Calu3 (cell line): ENCODE results near the gene RBM15B. TPM values are rescaled to one million over a fixed set of nuclear protein-coding genes. Genes with fewer than 3 reads are reported as not detected.

Experiments
- Bru-seq: library from RNA; stranded (reverse); fragments of 400-500 nt; gene quantifications from one replicate; lab custom pipeline; 2021; lab: Mats Ljungman, UMichigan
- BruChase-seq, 2 experiments: library from RNA; stranded (reverse); fragments of 400-500 nt; gene quantifications; one replicate each; lab custom pipeline; 2021; lab: Mats Ljungman, UMichigan
- BruUV-seq: library from RNA; stranded (reverse); fragments of 400-500 nt; replicated peaks from 2 replicates; lab custom pipeline; 2021; lab: Mats Ljungman, UMichigan
- CTCF ChIA-PET: fragments of 300-600 bp; sonication (Branson Sonifier 250); formaldehyde crosslinking; loops from one replicate; lab custom pipeline; 2022; ENCODE audit warnings: antibody characterized with exemption; lab: Charles Lee
- DNase-seq: peaks from one replicate; pipeline ENCODE4 v3.0.0; 2022
- H3K27ac Mint-ChIP-seq: one replicate; pipeline ENCODE4 v1.8.0; 2022; ENCODE audit warnings: mixed read lengths; ENCODE audit not compliant: unreplicated experiment
- H3K27me3 Mint-ChIP-seq: one replicate; pipeline ENCODE4 v1.8.0; 2022; ENCODE audit warnings: mixed read lengths; ENCODE audit not compliant: unreplicated experiment
- H3K36me3 Mint-ChIP-seq: one replicate; pipeline ENCODE4 v1.8.0; 2022; ENCODE audit warnings: mild to moderate bottlenecking, moderate library complexity, mixed read lengths; ENCODE audit not compliant: insufficient read depth, unreplicated experiment
- H3K4me1 Mint-ChIP-seq: one replicate; pipeline ENCODE4 v1.8.0; 2022; ENCODE audit warnings: mild to moderate bottlenecking, low read depth, mixed read lengths; ENCODE audit not compliant: unreplicated experiment
- H3K4me3 Mint-ChIP-seq: one replicate; pipeline ENCODE4 v1.8.0; 2022; ENCODE audit warnings: mild to moderate bottlenecking, low read depth, moderate library complexity, mixed read lengths; ENCODE audit not compliant: unreplicated experiment
- H3K9me3 Mint-ChIP-seq: one replicate; pipeline ENCODE4 v1.8.0; 2022; ENCODE audit warnings: low read depth, mixed read lengths; ENCODE audit not compliant: unreplicated experiment
- intact Hi-C: fragments of 100-400 bp; cut with micrococcal nuclease; formaldehyde crosslinking; loops from one replicate; pipeline ENCODE4 v1.10.0; 2022; ENCODE audit not compliant: unreplicated experiment
- long read RNA-seq: library from polyadenylated mRNA; stranded (forward); transcript quantifications from one replicate; pipeline ENCODE4 v2.0.0, GENCODE V29; 2022
- total RNA-seq: library from RNA; stranded (reverse); gene quantifications from 2 replicates; pipeline ENCODE4 v1.2.3, GENCODE V29; 2022
- TF ChIP-seq, protein P1 (sequence below): fragments of 200-600 bp; IDR thresholded peaks from one replicate; pipeline ENCODE4 v1.8.0; 2022; ENCODE audit warnings: antibody characterized with exemption; ENCODE audit not compliant: unreplicated experiment

The RBM15B gene, protein sequence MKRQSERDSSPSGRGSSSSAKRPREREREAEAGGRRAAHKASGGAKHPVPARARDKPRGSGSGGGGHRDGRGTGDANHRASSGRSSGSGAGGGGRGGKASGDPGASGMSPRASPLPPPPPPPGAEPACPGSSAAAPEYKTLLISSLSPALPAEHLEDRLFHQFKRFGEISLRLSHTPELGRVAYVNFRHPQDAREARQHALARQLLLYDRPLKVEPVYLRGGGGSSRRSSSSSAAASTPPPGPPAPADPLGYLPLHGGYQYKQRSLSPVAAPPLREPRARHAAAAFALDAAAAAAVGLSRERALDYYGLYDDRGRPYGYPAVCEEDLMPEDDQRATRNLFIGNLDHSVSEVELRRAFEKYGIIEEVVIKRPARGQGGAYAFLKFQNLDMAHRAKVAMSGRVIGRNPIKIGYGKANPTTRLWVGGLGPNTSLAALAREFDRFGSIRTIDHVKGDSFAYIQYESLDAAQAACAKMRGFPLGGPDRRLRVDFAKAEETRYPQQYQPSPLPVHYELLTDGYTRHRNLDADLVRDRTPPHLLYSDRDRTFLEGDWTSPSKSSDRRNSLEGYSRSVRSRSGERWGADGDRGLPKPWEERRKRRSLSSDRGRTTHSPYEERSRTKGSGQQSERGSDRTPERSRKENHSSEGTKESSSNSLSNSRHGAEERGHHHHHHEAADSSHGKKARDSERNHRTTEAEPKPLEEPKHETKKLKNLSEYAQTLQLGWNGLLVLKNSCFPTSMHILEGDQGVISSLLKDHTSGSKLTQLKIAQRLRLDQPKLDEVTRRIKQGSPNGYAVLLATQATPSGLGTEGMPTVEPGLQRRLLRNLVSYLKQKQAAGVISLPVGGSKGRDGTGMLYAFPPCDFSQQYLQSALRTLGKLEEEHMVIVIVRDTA
- total RNA-seq, result 40.6 and 43.8 TPM in 2 replicates
- Bru-seq, nascent RNA, result percentile 79 among the genes with signal in this experiment
- BruChase-seq, experiment 1, labeled RNA remaining after a 6-hour chase, result percentile 98 among the genes with signal in this experiment
- BruChase-seq, experiment 2, labeled RNA remaining after a 2-hour chase, result percentile 98 among the genes with signal in this experiment
- long read RNA-seq, full-length matches to known transcripts, result 157 of 158 reads
- long read RNA-seq, partial matches to known transcripts, result 0 of 158 reads
- long read RNA-seq, other reads (novel, unspliced or antisense), result 1 of 158 reads

DNA sequence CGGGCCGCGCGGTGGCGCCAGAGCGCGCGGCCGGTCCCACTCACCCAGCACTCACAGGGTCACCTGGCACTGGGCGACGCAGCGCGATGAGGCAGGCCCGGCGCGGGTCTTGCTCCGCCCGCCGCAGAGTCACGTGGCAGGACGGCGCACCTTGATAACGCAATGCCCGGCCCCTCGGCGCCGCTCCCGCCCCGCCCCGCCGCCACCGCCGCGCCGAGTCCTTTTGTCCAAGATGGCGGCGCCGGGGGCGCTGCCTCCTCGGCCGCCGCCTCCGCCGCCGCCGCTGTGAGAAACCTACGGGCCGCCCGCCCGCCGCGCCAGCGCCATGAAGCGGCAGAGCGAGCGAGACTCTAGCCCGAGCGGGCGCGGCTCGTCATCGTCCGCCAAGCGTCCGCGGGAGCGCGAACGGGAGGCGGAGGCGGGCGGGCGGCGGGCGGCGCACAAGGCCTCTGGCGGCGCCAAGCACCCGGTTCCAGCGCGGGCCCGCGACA lies at the start of gene RBM15B:
Gene RBM15B, plus strand, starts transcription at position 211 of the 491 bp plus-strand sequence. Its CDS starts 115 bp downstream, at position 326.
- peak; percentile 97 for DNase-seq
- H3K27ac Mint-ChIP-seq, result peak within 1 kb of the TSS; percentile 39
- TF ChIP-seq, protein P1, sequence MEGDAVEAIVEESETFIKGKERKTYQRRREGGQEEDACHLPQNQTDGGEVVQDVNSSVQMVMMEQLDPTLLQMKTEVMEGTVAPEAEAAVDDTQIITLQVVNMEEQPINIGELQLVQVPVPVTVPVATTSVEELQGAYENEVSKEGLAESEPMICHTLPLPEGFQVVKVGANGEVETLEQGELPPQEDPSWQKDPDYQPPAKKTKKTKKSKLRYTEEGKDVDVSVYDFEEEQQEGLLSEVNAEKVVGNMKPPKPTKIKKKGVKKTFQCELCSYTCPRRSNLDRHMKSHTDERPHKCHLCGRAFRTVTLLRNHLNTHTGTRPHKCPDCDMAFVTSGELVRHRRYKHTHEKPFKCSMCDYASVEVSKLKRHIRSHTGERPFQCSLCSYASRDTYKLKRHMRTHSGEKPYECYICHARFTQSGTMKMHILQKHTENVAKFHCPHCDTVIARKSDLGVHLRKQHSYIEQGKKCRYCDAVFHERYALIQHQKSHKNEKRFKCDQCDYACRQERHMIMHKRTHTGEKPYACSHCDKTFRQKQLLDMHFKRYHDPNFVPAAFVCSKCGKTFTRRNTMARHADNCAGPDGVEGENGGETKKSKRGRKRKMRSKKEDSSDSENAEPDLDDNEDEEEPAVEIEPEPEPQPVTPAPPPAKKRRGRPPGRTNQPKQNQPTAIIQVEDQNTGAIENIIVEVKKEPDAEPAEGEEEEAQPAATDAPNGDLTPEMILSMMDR, result peak; percentile 65
- peaks cover 38% of the 10 kb centered on the region for H3K4me1 Mint-ChIP-seq
- H3K36me3 Mint-ChIP-seq, result peaks cover 90% of the 10 kb centered on the region
- peak within 1 kb of the TSS; percentile 71 for H3K4me3 Mint-ChIP-seq
- H3K9me3 Mint-ChIP-seq, result no peaks in the 10 kb centered on the region
- intact Hi-C loops, result no loop called here
- H3K27me3 Mint-ChIP-seq, result no peaks in the 10 kb centered on the region
- BruUV-seq, result no TSS peak
- CTCF ChIA-PET, result no interaction called here

DNA sequence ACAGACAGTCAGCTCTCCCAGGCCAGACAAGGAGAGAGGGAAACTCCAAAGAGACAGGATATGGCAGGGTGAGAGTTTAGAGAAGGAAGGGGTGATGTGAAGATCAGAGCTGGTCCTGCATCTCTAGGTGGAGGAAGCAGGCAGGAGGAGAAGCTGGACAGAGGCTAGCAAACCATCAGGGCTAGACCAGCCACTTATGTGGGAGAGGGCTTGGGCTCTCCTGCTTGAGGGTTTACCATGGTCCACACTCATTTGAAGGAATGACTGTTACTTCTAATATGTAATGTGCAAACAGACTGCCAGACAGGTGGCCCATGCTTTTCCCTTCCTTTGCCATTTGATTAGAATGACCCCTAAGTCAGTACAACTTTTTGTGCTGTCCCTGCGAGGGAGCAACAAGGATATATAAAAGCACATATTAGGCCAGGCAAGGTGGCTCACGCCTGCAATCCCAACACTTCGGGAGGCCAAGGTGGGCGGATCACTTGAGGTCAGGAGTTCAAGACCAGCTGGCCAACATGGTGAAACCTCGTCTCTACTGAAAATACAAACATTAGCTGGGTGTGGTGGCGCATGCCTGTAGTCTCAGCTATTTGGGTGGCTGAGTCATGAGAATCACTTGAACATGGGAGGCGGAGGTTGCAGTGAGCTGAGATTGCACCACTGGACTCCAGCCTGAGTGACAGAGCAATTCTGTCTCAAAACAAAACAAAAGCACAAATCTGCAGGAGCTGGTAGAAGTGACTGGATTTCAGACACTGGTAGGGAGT lies 47.0 kb upstream of the RBM15B start:
- no TSS peak for BruUV-seq
- CTCF ChIA-PET, result no interaction called here
- Mint-ChIP-seq H3K4me3 (no peak overlapping the region), H3K27me3 (no peaks in the 10 kb centered on the region), H3K9me3 (no peaks in the 10 kb centered on the region), H3K36me3 (peaks cover 10% of the 10 kb centered on the region), H3K27ac (no peak overlapping the region), H3K4me1 (peaks cover 36% of the 10 kb centered on the region)
- DNase-seq, result peak; percentile 32
- intact Hi-C loops, result no loop called here
- TF ChIP-seq, protein P1, result no peak

DNA sequence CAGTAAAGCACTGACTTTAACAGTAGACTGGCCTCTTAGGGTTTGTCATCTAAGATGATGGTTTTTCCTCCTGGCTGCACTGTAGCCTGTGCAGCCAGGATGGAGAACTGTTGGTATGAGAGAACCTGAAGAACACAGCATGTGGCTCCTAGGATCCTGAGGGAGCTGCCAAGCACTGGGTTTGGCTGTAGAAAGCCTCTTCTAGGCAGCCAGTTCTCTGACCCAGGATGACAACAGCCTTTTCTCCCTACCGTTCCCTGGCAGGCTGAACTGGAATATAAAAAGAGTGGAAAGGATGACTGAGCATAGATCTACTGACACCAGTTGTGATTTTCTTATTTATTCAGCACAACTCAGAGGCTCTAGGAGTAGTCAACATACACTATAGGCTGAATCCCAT lies 40.3 kb upstream of the RBM15B start:
- peaks cover 2% of the 10 kb centered on the region for H3K4me1 Mint-ChIP-seq
- CTCF ChIA-PET, result no interaction called here
- BruUV-seq, result no TSS peak

More for the DNA sequence above, 40.3 kb upstream of the RBM15B start:
- H3K4me3 Mint-ChIP-seq, result no peak overlapping the region
- H3K27ac Mint-ChIP-seq, result no peak overlapping the region
- intact Hi-C loops, result no loop called here
- no peak for DNase-seq
- no peaks in the 10 kb centered on the region for H3K27me3 Mint-ChIP-seq
- no peaks in the 10 kb centered on the region for H3K9me3 Mint-ChIP-seq
- no peaks in the 10 kb centered on the region for H3K36me3 Mint-ChIP-seq
- TF ChIP-seq, protein P1, result no peak
